ENCODE data around the gene MARCHF6. TPM values are rescaled to one million over a fixed set of nuclear protein-coding genes. Genes with fewer than 3 reads are reported as not detected.
"Not testable (repeated sequence)": the region's sequence is repeated elsewhere in the genome, so short reads cannot be mapped to it uniquely, and the experiment has no call there.

Gene MARCHF6
- total RNA-seq, 1 donor from 2014 or later = 150 TPM

DNA sequence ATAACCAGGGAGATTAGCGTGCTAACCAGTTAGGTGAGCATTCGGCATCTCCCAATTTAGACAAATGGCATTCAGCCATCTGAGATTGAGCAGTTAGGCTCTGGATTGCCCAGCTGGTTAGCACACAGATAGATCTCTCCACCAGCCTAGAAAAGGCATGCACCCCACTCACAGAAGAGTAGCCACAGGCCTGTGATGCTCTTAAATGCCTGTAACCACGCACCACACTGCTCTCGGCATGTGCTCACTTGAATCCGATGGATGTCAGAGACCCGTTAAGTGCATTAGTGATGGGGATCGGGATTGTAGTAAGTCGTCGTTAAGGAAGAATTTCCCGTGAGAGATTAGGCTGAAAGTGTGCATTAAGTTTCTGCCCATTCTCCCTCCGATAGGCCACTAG is 23.0 kb downstream of the MARCHF6 start:
- intact Hi-C loops (cut with DNase I) = no loop called here
- no peak for DNase-seq
- peaks cover 22% of the 10 kb centered on the region for H3K4me1 ChIP-seq
- ATAC-seq = no peak
- no peak overlapping the region for H3K27ac ChIP-seq
- H3K36me3 ChIP-seq = peaks cover 18% of the 10 kb centered on the region
- no peaks in the 10 kb centered on the region for H3K27me3 ChIP-seq
- H3K9me3 ChIP-seq = no peaks in the 10 kb centered on the region
- TF ChIP-seq, protein P1, sequence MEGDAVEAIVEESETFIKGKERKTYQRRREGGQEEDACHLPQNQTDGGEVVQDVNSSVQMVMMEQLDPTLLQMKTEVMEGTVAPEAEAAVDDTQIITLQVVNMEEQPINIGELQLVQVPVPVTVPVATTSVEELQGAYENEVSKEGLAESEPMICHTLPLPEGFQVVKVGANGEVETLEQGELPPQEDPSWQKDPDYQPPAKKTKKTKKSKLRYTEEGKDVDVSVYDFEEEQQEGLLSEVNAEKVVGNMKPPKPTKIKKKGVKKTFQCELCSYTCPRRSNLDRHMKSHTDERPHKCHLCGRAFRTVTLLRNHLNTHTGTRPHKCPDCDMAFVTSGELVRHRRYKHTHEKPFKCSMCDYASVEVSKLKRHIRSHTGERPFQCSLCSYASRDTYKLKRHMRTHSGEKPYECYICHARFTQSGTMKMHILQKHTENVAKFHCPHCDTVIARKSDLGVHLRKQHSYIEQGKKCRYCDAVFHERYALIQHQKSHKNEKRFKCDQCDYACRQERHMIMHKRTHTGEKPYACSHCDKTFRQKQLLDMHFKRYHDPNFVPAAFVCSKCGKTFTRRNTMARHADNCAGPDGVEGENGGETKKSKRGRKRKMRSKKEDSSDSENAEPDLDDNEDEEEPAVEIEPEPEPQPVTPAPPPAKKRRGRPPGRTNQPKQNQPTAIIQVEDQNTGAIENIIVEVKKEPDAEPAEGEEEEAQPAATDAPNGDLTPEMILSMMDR (IDR thresholded peaks at IDR 0.05) = no peak
- H3K4me3 ChIP-seq = no peak overlapping the region

DNA sequence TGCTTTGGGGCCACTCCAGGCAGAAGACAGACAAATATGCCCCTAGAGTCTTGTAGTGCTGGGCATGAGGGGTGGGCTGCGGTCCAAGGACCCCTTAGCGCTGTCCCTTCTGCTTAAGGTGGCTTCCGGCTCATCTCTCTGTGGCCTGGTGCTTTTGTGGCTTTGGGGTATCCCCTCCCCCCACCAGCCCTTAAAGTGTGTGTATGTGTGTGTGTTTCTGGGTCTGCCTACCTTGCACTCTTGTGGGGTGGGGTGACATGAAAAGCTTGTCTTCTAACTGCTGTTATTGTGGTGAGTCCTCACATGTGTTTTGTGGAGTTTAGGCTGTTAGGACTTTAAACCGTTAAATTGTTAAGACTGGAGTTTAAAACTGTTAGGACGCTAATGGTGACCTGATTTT is 23.6 kb downstream of the MARCHF6 start:
- TF ChIP-seq, protein P1 (IDR thresholded peaks at IDR 0.05) = no peak
- intact Hi-C loops (cut with DNase I) = no loop called here
- H3K27me3 ChIP-seq = no peaks in the 10 kb centered on the region
- H3K4me3 ChIP-seq = no peak overlapping the region
- peaks cover 23% of the 10 kb centered on the region for H3K36me3 ChIP-seq
- ATAC-seq (no peak), DNase-seq (no peak)
- H3K4me1 ChIP-seq = peaks cover 22% of the 10 kb centered on the region
- H3K27ac ChIP-seq = no peak overlapping the region
- no peaks in the 10 kb centered on the region for H3K9me3 ChIP-seq

DNA sequence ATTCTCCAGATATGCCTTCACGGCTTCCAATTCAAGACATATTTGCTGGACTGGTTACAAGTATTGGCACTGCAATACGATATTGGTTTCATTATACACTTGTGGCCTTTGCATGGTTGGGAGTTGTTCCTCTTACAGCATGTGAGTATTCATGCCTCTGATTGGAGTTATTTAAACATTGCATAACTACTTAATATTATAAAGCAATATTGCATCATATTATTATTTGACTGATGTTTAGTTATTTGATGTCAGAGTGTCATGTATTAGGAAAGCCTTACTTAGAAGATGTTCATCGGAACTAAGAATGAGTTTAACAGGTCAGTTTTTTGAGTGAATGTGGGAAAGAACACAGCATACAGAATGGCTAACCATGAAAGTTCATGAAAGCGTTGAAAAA is 28.3 kb downstream of the MARCHF6 start:
- ATAC-seq (peak; percentile 35), DNase-seq (no peak)
- Histone ChIP-seq H3K4me3 (no peak overlapping the region), H3K27ac (no peak overlapping the region), H3K4me1 (peaks cover 9% of the 10 kb centered on the region), H3K27me3 (no peaks in the 10 kb centered on the region), H3K36me3 (peaks cover 40% of the 10 kb centered on the region), H3K9me3 (no peaks in the 10 kb centered on the region)
- TF ChIP-seq, protein P1 (IDR thresholded peaks at IDR 0.05) = no peak
- intact Hi-C loops (cut with DNase I) = no loop called here

DNA sequence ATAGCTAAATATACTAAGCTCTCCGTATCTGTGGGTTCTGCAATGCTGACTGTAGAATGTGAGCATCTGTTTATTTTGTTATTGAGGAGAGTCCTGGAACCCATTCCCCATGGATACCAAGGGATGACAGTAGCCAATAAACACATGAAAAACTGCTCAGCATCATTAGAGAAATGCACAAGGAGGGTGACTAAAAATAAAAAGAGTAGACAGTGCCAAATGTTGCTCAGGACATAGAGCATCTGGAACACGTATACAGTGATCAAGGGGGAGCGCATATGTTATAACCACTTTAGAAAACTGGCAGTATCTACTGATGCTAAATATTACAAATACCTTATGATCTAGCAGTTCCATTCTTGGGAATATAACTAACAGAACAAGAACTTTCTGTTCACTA is 31.0 kb downstream of the MARCHF6 start:
- DNase-seq = no peak
- TF ChIP-seq, protein P1 (IDR thresholded peaks at IDR 0.05) = no peak

DNA sequence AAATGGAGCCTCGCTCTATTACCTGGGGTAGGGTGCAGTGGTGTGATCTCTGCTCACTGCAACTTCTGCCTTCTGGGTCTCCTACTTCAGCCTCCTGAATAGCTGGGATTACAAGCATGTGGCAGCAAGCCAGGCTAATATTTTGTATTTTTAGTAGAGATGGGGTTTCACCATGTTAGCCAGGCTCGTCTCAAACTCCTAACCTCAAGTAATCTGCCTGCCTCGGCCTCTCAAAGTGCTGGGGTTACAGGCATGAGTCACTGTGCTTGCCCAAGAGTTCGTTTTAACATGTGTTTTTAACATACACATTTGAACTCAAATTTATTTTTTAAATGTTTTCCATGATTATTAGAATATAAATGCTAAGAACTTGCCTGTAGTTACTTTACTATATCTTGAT is 34.2 kb downstream of the MARCHF6 start:
- H3K4me1 ChIP-seq = no peaks in the 10 kb centered on the region
- ATAC-seq (no peak), DNase-seq (no peak)
- H3K9me3 ChIP-seq = no peaks in the 10 kb centered on the region
- TF ChIP-seq, protein P1 (IDR thresholded peaks at IDR 0.05) = no peak
- intact Hi-C loops (cut with DNase I) = no loop called here
- H3K4me3 ChIP-seq = no peak overlapping the region
- H3K27ac ChIP-seq = no peak overlapping the region
- peaks cover 75% of the 10 kb centered on the region for H3K36me3 ChIP-seq
- H3K27me3 ChIP-seq = no peaks in the 10 kb centered on the region

More for the DNA sequence above, 31.0 kb downstream of the MARCHF6 start:
- H3K36me3 ChIP-seq = peaks cover 62% of the 10 kb centered on the region
- H3K27ac ChIP-seq = no peak overlapping the region
- ATAC-seq = no peak
- no peak overlapping the region for H3K4me3 ChIP-seq
- intact Hi-C loops (cut with DNase I) = no loop called here
- no peaks in the 10 kb centered on the region for H3K27me3 ChIP-seq
- no peaks in the 10 kb centered on the region for H3K4me1 ChIP-seq
- H3K9me3 ChIP-seq = no peaks in the 10 kb centered on the region

DNA sequence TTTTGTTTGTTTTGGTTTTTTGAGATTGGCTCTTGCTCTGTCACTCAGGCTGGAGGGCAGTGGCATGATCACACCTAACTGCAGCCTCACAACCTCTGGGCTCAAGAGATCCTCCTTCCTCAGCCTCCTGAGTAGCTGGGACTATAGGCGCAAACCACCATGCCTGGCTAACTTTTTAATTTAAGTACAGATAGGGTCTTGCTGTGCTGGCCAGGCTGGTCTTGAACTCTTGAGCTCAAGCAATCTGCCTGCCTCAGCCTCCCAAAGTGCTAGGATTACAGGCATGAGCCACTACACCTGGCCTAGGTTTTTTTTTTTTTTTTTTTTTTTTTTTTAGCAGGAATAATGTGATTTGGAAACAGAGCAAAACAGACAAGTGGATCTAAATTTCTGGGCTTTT is 37.6 kb downstream of the MARCHF6 start:
- H3K27ac ChIP-seq = no peak overlapping the region
- no peak overlapping the region for H3K4me3 ChIP-seq
- TF ChIP-seq, protein P1 (IDR thresholded peaks at IDR 0.05) = no peak
- no peaks in the 10 kb centered on the region for H3K9me3 ChIP-seq
- no peaks in the 10 kb centered on the region for H3K4me1 ChIP-seq
- intact Hi-C loops (cut with DNase I) = no loop called here
- DNase-seq (no peak), ATAC-seq (no peak)
- H3K36me3 ChIP-seq = peaks cover 97% of the 10 kb centered on the region
- no peaks in the 10 kb centered on the region for H3K27me3 ChIP-seq

DNA sequence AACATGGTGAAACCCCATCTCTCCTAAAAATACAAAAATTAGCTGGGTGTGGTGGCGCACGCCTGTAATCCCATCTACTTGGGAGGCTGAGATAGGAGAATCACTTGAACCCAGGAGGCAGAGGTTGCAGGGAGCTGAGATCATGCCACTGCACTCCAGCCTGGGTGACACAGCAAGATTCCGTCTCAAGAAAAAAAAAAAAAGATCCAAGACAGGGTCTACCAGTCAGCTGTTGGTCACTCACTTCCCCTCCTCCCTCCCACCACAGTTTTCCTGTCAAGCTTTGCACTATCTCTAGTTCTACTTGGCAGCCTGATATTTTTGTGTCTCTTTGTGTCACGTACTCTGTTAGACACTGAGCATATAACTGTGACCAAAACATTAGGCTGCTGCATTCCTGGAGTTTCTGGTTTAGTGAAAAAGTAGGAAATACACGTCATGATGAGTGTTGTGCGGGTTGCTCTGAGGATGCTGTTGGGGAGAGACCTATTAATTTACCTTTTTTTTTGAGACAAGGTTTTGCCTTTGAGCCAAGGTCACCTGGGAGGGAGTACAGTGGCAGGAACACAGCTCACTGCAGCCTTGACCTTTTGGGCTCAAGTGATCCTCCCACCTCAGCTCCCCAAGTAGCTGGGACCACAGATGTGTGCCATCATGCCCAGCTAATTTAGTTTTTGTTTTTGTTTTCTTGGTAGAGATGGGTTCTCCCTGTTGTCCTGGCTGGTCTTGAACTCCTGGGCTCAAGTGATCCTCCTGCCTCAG is 39.3 kb downstream of the MARCHF6 start:
- intact Hi-C loops (cut with DNase I); DNase-seq; H3K9me3 ChIP-seq; H3K4me1 ChIP-seq; ATAC-seq; H3K4me3 ChIP-seq; H3K27ac ChIP-seq; H3K27me3 ChIP-seq: not testable (repeated sequence)
- H3K36me3 ChIP-seq = peaks cover 96% of the 10 kb centered on the region

Data from upper lobe of right lung (tissue), 1 donor.